Caco-2 (cell line): ENCODE results near the gene MRPL39. TPM values are rescaled to one million over a fixed set of nuclear protein-coding genes. Genes with fewer than 3 reads are reported as not detected.

ENCODE experiments used
- BruUV-seq: library from RNA; stranded (reverse); fragments of 400-500 nt; replicated peaks from 2 replicates; lab custom pipeline; 2021; lab: Mats Ljungman, UMichigan
- CTCF ChIA-PET: fragments of 300-600 bp; sonication (Branson Sonifier 250); formaldehyde crosslinking; loops from one replicate; lab custom pipeline; 2022; ENCODE audit warnings: antibody characterized with exemption; lab: Charles Lee
- POLR2A ChIA-PET: fragments of 300-600 bp; sonication (Branson Sonifier 250); formaldehyde crosslinking; loops from one replicate; lab custom pipeline; 2022; ENCODE audit warnings: antibody characterized with exemption; lab: Charles Lee
- DNase-seq, 2 experiments: peaks; one replicate each; pipeline versions ENCODE4 v3.0.0 to v3.0.0-alpha.2; 2020 to 2022
- H3K27me3 ChIP-seq: replicated peaks from 2 replicates; pipeline ENCODE4 v1.6.0; 2011; ENCODE audit warnings: low read length; ENCODE audit not compliant: control insufficient read depth, insufficient read depth
- H3K36me3 ChIP-seq: 2 replicates; pipeline ENCODE4 v1.5.1; 2011; ENCODE audit warnings: low read length; ENCODE audit not compliant: control insufficient read depth, insufficient read depth
- H3K4me1 ChIP-seq: fragments of 250-450 bp; sonication (Bioruptor Pico); 2 replicates; pipeline ENCODE4 v1.5.1; 2020; ENCODE audit warnings: mild to moderate bottlenecking
- H3K4me3 ChIP-seq: 2 replicates; pipeline ENCODE4 v1.5.1; 2011; ENCODE audit warnings: low read depth, mild to moderate bottlenecking, control low read depth, low read length
- H3K9me3 ChIP-seq: fragments of 250-450 bp; sonication (Bioruptor Pico); 2 replicates; pipeline ENCODE4 v1.5.1; 2020; ENCODE audit warnings: mild to moderate bottlenecking, moderate library complexity
- H3K27ac Mint-ChIP-seq: one replicate; pipeline ENCODE4 v1.8.0; 2022; ENCODE audit warnings: mixed read lengths; ENCODE audit not compliant: unreplicated experiment
- H3K27me3 Mint-ChIP-seq: one replicate; pipeline ENCODE4 v1.8.0; 2022; ENCODE audit warnings: mixed read lengths; ENCODE audit not compliant: insufficient read depth, unreplicated experiment
- H3K36me3 Mint-ChIP-seq: one replicate; pipeline ENCODE4 v1.8.0; 2022; ENCODE audit warnings: mild to moderate bottlenecking, mixed read lengths; ENCODE audit not compliant: insufficient read depth, unreplicated experiment
- H3K4me1 Mint-ChIP-seq: one replicate; pipeline ENCODE4 v1.8.0; 2022; ENCODE audit warnings: low read depth, mixed read lengths; ENCODE audit not compliant: unreplicated experiment
- H3K4me3 Mint-ChIP-seq: one replicate; pipeline ENCODE4 v1.8.0; 2022; ENCODE audit warnings: mild to moderate bottlenecking, moderate library complexity, mixed read lengths; ENCODE audit not compliant: unreplicated experiment
- H3K9me3 Mint-ChIP-seq: one replicate; pipeline ENCODE4 v1.8.0; 2022; ENCODE audit warnings: mixed read lengths; ENCODE audit not compliant: unreplicated experiment
- intact Hi-C: fragments of 100-400 bp; cut with micrococcal nuclease; formaldehyde crosslinking; loops from one replicate; pipeline ENCODE4 v1.10.0; 2022; ENCODE audit not compliant: unreplicated experiment
- total RNA-seq: library from RNA; stranded (reverse); gene quantifications from 2 replicates; pipeline ENCODE4 v1.2.3, GENCODE V29; 2022
- TF ChIP-seq, protein P1 (sequence below), 2 experiments: fragments of 200-600 bp in 1 of 2; IDR thresholded peaks; 1 replicate in 1 of 2; 2 replicates in 1 of 2; pipeline versions ENCODE4 v1.5.1 to v1.8.0; 2011 to 2022; ENCODE audit warnings: antibody characterized with exemption in 1 of 2, control low read depth in 1 of 2, inconsistent platforms in 1 of 2, low read depth in 1 of 2, low read length in 1 of 2, mild to moderate bottlenecking in 1 of 2, moderate library complexity in 1 of 2; ENCODE audit not compliant: insufficient read depth in 1 of 2, severe bottlenecking in 1 of 2, unreplicated experiment in 1 of 2

The MRPL39 gene
- total RNA-seq, 1 experiment from 2014 or later: 37.3 TPM

DNA sequence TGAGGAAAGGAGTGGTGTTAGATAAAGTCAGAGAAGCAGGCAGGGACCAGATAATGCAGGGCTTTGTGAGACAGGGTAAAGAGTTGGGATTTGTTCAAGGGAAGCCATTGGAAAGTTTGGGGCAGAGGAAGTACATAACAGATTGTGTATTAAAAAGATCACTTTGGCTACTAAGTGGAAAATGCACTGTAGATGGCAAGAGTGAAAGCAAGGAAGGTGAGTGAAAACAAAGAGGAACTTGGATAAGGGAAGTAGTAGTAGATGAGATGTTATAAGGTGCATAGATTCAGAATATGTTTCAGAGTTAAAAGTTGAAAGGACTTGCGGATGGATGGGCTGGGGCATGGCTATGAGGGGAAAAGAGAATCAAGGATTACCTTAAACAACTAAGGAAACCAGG is 17.4 kb downstream of the MRPL39 start:
- TF ChIP-seq, protein P1, sequence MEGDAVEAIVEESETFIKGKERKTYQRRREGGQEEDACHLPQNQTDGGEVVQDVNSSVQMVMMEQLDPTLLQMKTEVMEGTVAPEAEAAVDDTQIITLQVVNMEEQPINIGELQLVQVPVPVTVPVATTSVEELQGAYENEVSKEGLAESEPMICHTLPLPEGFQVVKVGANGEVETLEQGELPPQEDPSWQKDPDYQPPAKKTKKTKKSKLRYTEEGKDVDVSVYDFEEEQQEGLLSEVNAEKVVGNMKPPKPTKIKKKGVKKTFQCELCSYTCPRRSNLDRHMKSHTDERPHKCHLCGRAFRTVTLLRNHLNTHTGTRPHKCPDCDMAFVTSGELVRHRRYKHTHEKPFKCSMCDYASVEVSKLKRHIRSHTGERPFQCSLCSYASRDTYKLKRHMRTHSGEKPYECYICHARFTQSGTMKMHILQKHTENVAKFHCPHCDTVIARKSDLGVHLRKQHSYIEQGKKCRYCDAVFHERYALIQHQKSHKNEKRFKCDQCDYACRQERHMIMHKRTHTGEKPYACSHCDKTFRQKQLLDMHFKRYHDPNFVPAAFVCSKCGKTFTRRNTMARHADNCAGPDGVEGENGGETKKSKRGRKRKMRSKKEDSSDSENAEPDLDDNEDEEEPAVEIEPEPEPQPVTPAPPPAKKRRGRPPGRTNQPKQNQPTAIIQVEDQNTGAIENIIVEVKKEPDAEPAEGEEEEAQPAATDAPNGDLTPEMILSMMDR (IDR thresholded peaks at IDR 0.05; ENCODE audit: insufficient read depth in 1 of 2, low read depth in 1 of 2, low read length in 1 of 2, severe bottlenecking in 1 of 2, unreplicated experiment in 1 of 2): no peak
- Histone ChIP-seq H3K27me3 (no peaks in the 10 kb centered on the region), H3K36me3 (no peaks in the 10 kb centered on the region; the same call in 1 of the 2 replicates), H3K9me3 (no peaks in the 10 kb centered on the region), H3K4me1 (no peaks in the 10 kb centered on the region), H3K4me3 (no peak overlapping the region)
- no peak for DNase-seq
- Mint-ChIP-seq H3K36me3 (peaks cover 46% of the 10 kb centered on the region), H3K4me3 (no peak overlapping the region), H3K27ac (no peak overlapping the region), H3K4me1 (no peaks in the 10 kb centered on the region), H3K27me3 (no peaks in the 10 kb centered on the region), H3K9me3 (no peaks in the 10 kb centered on the region)
- POLR2A ChIA-PET: no interaction called here
- CTCF ChIA-PET: no interaction called here
- intact Hi-C loops: no loop called here
- no TSS peak for BruUV-seq

DNA sequence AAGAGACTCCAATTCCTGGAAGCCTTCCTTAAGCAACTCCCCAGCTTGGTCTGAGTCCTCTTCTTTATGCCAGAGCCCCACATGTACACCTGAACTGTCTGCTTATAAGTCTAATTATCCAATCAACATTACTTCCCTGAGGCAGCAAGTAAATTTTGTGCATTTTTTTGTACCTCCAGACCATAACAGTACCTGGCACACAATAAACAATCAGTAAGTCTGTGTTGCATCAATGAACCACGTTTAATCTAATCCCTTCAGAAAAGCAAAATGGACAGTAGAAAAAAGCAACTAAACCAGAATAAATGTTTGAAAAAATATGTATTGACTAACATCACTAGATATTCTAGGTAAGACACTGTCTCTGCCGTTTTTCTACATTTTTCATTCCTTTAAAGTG is 20.5 kb downstream of the MRPL39 start:
- DNase-seq: no peak
- H3K36me3 ChIP-seq: no peaks in the 10 kb centered on the region
- TF ChIP-seq, protein P1 (IDR thresholded peaks at IDR 0.05; ENCODE audit: insufficient read depth in 1 of 2, low read depth in 1 of 2, low read length in 1 of 2, severe bottlenecking in 1 of 2, unreplicated experiment in 1 of 2): no peak
- no peaks in the 10 kb centered on the region for H3K4me1 Mint-ChIP-seq
- ChIA-PET CTCF (no interaction called here), POLR2A (no interaction called here)
- H3K27me3 ChIP-seq: no peaks in the 10 kb centered on the region
- no peaks in the 10 kb centered on the region for H3K9me3 ChIP-seq
- H3K9me3 Mint-ChIP-seq: no peaks in the 10 kb centered on the region
- H3K4me1 ChIP-seq: no peaks in the 10 kb centered on the region
- no peak overlapping the region for H3K4me3 Mint-ChIP-seq
- H3K36me3 Mint-ChIP-seq: peaks cover 29% of the 10 kb centered on the region
- H3K4me3 ChIP-seq: no peak overlapping the region
- no peak overlapping the region for H3K27ac Mint-ChIP-seq
- BruUV-seq: no TSS peak
- H3K27me3 Mint-ChIP-seq: no peaks in the 10 kb centered on the region
- intact Hi-C loops: no loop called here

DNA sequence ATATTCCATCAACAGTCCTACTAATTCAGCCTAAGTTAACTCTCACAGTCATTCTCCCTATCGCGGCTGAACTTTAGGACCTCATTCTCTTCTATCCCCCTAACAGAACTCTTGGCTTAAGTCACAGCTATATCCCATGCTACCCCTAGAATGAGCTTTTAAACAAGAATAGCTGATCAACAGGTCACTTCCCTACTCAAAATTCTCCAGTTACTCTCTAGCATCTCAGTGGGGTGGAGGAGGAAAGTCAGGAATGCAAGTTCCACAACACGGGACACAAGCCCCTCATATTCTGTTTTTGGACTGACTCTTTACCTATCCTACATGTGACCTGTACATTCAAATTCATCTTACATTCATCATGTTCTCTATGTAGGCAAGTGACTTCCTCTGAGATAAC is 21.0 kb downstream of the MRPL39 start:
- no peak overlapping the region for H3K4me3 ChIP-seq
- no peaks in the 10 kb centered on the region for H3K27me3 ChIP-seq
- Mint-ChIP-seq H3K36me3 (peaks cover 25% of the 10 kb centered on the region), H3K4me1 (no peaks in the 10 kb centered on the region), H3K9me3 (no peaks in the 10 kb centered on the region), H3K4me3 (no peak overlapping the region), H3K27ac (peak overlapping the region; percentile 42), H3K27me3 (no peaks in the 10 kb centered on the region)
- no peaks in the 10 kb centered on the region for H3K9me3 ChIP-seq
- CTCF ChIA-PET: no interaction called here
- TF ChIP-seq, protein P1 (IDR thresholded peaks at IDR 0.05; ENCODE audit: insufficient read depth in 1 of 2, low read depth in 1 of 2, low read length in 1 of 2, severe bottlenecking in 1 of 2, unreplicated experiment in 1 of 2): no peak
- H3K36me3 ChIP-seq: no peaks in the 10 kb centered on the region
- intact Hi-C loops: no loop called here
- POLR2A ChIA-PET: no interaction called here
- BruUV-seq: no TSS peak
- DNase-seq: no peak
- no peaks in the 10 kb centered on the region for H3K4me1 ChIP-seq
